GM21737 (cell line): ENCODE results near the gene MCF2L2.

Experiments
- ATAC-seq: cut with Tn5 transposase; IDR thresholded peaks from one replicate; pipeline ENCODE4 v1.9.1; 2021; ENCODE audit warnings: mild to moderate bottlenecking, moderate library complexity; ENCODE audit not compliant: unreplicated experiment

Gene MCF2L2

GRCh38 chr3:183370391-183370790 is 58.0 kb downstream of the MCF2L2 start:
- no peak for ATAC-seq

DNA sequence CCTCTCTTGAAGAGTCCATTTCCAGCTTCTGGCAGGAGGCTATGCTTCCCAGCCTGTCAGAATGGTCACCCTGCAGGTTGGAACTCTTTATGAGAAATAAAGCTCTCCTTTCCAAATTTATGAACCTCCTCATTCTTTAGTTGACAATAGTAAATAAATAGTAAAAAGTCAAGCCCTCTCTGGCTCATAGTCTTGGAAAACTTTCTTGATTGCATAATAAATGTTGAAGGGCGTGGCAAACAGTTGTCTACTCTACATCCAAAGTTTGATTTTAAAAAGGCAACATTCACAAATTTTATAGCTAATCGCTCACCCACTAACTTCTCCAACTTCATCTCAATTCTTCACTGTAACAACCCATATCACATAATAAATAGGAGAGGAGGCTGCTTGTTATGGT is 58.8 kb downstream of the MCF2L2 start:
- ATAC-seq, result no peak

- no peak for ATAC-seq
Measured at GRCh38 chr3:183369117-183369516, 59.3 kb downstream of the MCF2L2 start.

DNA sequence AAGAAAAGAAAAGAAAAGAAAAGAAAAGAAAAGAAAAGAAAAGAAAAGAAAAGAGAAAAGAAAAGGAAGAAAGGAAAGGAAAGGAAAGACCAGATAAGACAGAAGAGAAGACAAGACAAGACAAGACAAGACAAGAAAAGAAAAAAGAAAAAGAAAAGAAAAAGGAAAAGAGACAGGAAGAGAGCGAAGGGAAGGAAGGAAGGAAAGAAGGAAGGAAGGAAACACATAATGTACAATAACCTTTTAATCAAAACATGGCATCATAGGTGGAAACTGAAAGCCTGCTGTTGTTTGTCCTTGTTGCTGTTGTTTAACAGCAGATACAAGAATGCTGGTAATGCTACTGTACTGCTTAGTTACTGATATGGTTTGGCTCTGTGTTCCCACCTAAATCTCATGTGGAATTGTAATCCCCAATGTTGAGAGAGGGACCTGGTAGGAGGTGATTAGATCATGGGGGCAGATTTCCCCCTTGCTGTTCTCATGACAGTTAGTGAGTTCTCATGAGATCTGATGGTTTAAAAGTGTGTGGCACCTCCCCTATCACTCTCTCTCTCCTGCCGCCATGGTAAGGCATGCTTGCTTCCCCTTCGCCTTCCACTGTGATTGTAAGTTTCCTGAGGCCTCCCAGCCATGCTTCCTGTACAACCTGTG is 67.3 kb downstream of the MCF2L2 start:
- no peak for ATAC-seq

GRCh38 chr3:183359036-183359435 is 69.4 kb downstream of the MCF2L2 start:
- ATAC-seq, result no peak

GRCh38 chr3:183357564-183358079 is 70.8 kb downstream of the MCF2L2 start:
- no peak for ATAC-seq

DNA sequence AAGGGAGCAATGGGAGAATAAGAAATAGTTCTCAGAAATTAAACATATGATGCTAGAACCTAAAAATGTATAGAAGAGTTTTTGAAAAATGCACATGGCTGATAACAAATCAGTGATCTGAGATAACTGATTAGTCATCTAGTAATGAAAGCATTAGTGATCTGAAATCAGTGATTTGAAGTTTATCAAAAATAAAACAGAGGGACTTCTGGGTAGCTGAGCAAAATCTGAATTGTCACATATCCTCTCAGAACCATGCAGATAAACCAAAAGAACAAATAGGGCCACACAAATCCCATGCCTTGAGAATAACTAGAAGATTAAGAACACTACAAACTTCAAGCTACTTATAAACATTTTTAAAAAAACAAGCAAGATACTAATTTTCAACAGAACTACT is 71.5 kb downstream of the MCF2L2 start:
- no peak for ATAC-seq

DNA sequence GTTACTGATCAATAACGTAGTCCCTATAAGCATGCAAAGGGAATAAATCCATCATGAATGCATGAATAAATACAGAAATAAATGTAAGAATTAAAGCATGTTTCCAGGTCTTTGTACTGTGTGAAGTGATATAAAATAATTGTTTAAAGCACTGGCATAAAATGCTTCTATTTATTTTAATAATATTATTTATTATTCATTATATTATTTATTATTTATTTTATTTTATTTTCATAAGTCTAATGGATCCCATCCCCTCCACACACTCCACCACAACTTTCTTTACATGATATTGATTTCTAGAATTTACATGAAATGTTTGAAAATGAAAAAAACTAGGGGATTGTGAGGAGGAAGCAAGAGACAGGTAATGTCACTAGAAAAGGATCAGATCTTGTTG is 73.5 kb downstream of the MCF2L2 start:
- no peak for ATAC-seq

GRCh38 chr3:183354325-183354831 is 74.0 kb downstream of the MCF2L2 start:
- no peak for ATAC-seq

DNA sequence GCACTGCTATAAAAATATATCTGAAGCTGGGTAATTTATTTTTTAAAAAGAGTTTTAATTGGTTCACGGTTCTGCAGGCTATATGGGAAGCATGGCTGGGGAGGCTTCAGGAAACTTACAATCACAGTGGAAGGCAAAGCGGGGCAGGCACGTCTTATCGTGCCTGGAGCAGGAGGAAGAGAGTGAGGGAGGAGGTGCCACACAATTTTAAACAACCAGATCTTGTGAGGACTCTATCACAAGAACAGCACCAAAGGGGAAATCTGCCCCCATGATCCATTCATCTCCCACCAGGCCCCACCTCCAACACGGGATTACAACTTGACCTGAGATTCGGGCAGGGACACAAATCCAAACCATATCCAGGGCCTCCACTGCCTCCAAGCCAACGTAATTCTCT is 75.0 kb downstream of the MCF2L2 start:
- ATAC-seq, result no peak

DNA sequence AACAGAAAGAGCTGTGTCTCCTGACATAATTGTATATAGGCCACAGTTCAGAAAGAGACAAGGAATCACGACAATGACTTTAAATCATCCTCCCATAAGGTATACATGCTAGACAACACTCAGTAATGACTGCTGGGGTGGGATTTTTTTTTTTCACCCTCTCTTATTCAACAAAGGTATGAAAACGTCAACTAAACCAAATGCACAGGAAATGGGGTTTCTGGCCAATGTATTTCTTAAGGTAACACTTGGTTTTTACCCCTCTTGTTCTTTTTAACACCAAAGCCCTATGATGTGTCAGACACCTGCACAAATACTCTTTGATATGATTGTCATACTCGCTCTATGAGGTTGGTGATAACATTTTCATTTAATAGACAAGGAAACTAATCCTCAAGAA is 78.3 kb downstream of the MCF2L2 start:
- no peak for ATAC-seq

DNA sequence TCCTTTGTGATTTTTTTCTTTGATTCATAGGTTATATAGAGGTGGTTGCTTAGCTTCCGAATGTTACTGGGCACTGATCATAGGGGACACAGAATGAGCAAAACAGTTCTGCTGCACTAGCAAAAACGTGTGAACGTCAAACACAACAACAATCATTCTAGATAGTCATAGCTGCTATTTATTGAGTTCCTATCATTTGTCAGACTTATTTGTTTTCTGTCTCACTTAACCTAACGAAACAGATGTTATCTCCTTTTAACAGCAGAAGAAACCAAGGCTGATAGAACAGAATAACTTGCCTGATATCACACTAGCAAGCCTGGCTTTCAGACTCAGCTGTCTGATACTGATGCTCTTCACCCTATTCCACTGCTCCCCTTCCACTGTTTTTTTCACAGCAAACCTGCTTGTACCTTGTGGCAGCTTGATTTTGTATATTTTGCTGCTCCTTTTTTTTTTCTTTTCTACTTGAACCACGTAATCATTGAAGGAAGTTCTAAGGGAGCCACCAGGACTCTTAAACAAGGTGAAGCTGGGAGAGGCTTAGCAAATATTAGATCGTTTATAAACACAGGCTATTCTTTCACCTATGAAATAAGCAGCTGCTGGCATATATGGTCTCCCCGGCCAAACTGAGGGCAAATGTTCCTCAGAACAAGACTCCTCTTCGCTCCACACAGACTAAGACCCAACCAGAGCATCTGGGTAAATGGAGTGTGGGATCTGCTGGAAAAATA is 78.8 kb downstream of the MCF2L2 start:
- ATAC-seq, result no peak

- no peak for ATAC-seq
Measured at GRCh38 chr3:183342824-183343223, 85.6 kb downstream of the MCF2L2 start.

DNA sequence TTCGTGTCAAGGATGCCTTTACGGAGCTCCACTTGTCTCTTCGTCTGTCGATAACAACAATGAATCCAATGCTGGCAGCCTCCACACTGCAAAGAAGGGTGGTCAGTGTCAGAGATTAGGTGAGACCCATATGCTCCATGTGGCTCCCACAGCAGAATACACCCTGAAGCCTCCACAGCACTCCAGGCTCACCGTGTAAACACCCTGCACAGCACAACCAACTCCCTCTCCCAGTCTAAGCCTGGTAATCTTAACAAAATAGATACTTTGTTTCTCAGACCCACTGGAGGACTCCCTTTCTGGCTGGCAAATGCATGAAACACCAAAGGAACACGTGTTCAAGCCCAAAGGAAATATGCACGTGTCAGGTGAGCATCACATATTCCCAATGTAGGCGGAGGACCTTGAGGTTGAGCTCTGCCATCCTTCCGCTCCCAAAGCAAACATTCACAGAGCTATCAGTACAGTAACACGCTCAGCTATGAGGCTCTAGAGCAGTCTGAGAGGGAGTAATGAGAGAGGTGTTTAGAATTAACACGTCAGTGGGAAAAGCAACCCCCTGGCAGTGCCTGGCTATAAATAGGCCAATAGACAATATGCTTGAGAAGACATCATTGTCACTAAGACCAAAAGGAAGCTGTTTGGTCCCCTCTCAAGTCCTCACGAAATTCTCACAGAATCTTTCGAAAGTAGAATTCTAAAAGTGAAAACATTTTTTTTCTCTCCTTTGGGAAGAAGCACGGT is 86.7 kb downstream of the MCF2L2 start:
- ATAC-seq, result no peak

- no peak for ATAC-seq
Measured at GRCh38 chr3:183340222-183340621, 88.2 kb downstream of the MCF2L2 start.

DNA sequence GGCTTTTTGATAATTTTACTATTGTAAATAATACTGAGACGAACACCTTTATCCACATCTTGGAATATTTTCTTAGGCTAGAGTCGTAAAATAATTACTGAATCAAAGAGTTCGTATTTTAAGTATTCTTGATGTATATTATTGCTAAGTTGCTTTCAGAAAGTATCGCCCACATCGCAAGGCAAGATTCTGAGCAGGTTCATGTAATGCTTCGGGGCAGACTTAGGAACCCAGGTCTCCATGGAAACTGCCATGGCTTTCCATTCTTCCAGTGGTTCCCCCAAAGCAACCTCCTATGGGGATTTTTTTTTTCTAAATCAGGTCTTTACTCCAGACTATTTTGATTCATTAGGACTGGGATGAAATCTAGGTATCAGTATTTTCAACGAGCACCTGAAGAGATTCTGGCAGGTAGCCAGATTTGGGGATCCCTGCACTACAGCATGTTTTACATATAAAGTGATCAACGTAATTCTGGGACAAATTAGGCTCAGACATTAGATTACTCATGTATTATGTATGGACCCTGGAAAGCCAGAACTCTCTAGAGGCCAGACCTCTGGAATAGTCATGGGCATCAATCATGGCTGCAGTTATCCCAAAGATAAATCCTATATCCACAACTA is 88.8 kb downstream of the MCF2L2 start:
- ATAC-seq, result no peak

DNA sequence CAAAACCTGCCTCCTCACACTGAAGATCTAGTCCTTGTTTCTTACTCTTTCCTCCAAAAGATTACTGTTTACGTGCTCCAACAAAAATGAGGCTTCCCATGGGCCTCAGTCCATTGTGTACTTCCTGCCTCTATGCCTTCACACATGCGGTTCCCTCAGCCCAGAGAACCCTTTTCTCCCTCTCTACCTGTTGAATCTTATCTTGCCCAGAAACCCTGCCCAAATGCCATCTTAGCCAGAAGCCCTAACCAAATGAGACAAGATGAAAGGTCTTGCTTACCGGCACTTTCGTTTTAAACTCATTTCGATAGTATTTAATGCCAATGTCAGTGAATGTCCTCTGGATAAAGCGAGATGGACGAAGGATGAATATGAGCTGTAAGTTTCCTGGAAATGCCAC is 89.9 kb downstream of the MCF2L2 start:
- ATAC-seq, result no peak

DNA sequence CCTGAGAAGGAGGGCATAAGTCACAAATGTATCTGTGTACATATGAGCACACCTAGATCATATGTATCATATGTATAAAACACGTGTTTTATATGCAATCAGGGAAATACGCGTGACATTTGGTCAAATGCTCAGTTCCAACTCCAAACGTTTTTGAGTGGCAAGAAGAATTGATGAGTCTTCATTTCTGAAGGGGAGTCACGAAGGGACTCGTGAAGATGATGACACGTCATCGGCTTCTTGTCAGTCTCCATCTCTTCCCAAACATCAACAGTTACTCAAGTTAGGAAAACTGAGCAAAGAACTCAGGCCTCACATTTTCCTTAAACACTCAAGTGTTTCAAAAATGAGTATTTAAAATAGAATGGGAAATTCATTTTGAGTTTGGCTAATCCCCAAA is 95.9 kb downstream of the MCF2L2 start:
- no peak for ATAC-seq

GRCh38 chr3:183331498-183331897 is 96.9 kb downstream of the MCF2L2 start:
- no peak for ATAC-seq

- no peak for ATAC-seq
Measured at GRCh38 chr3:183330881-183331280, 97.5 kb downstream of the MCF2L2 start.

DNA sequence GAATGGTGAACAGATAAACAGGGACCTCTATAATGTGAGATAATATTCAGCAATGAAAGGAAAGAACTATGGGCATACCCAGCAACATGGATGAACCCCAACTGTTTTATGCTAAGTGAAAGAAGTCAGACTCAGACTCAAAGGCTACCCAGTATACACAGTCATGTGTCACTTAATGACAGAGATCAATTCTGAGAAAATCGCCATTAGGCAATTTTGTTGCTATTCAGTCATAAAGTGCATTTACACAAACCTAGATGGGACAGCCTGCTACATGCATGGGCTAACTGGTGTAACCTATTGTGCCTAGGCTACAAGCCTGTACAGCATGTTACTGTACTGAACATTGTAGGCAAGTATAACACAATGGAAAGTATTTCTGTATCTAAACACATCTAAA is 98.9 kb downstream of the MCF2L2 start:
- no peak for ATAC-seq
